ENCODE results near the gene LYSMD2. TPM values are rescaled to one million over a fixed set of nuclear protein-coding genes. Genes with fewer than 3 reads are reported as not detected.

Gene LYSMD2
- total RNA-seq, 2 experiments from 2014 or later: 24.1 to 27.3 TPM

GRCh38 chr15:51765751-51766150 is 28.3 kb upstream of the LYSMD2 start:
- H3K4me1 Mint-ChIP-seq: peaks cover 8% of the 10 kb centered on the region
- no peak overlapping the region for H3K27ac Mint-ChIP-seq
- DNase-seq: no peak
- peaks cover 1% of the 10 kb centered on the region for H3K9me3 Mint-ChIP-seq
- POLR2A ChIA-PET: no interaction called here
- H3K36me3 Mint-ChIP-seq: peaks cover 24% of the 10 kb centered on the region
- no peak for ATAC-seq (ENCODE audit: low read depth)
- no peak overlapping the region for H3K4me3 Mint-ChIP-seq
- no peaks in the 10 kb centered on the region for H3K27me3 Mint-ChIP-seq

DNA sequence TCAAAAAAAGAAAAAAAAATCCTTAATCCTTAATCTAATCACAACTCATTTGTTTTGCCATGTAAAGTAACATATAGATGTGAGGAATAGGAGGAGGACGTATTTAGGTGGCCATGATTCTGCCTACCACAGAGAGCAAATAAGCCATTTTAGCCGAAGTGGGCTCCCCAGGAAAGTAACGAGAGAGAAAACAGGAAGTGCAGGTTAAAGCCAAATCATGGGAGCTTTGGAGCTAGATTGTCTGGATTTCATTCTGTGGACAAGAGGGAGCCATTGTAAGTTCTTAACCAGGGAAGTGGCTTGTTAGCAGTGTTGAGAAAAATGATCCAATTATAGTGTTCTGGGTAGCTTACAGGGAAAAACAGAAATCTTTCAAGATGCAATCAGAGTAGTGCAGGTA is 23.4 kb upstream of the LYSMD2 start:
- Mint-ChIP-seq H3K9me3 (no peaks in the 10 kb centered on the region), H3K4me3 (no peak overlapping the region), H3K36me3 (peaks cover 7% of the 10 kb centered on the region), H3K27ac (no peak overlapping the region), H3K27me3 (no peaks in the 10 kb centered on the region), H3K4me1 (peaks cover under 1% of the 10 kb centered on the region)
- DNase-seq (no peak), ATAC-seq (ENCODE audit: low read depth) (no peak)
- POLR2A ChIA-PET: no interaction called here

- H3K4me1 Mint-ChIP-seq: peaks cover 11% of the 10 kb centered on the region
- no peaks in the 10 kb centered on the region for H3K27me3 Mint-ChIP-seq
- POLR2A ChIA-PET: no interaction called here
- DNase-seq (no peak), ATAC-seq (ENCODE audit: low read depth) (no peak)
- H3K36me3 Mint-ChIP-seq: peaks cover 10% of the 10 kb centered on the region
- H3K9me3 Mint-ChIP-seq: no peaks in the 10 kb centered on the region
- no peak overlapping the region for H3K4me3 Mint-ChIP-seq
- H3K27ac Mint-ChIP-seq: no peak overlapping the region
These were observed 22.2 kb upstream of the LYSMD2 start for GRCh38 chr15:51759557-51760070.

DNA sequence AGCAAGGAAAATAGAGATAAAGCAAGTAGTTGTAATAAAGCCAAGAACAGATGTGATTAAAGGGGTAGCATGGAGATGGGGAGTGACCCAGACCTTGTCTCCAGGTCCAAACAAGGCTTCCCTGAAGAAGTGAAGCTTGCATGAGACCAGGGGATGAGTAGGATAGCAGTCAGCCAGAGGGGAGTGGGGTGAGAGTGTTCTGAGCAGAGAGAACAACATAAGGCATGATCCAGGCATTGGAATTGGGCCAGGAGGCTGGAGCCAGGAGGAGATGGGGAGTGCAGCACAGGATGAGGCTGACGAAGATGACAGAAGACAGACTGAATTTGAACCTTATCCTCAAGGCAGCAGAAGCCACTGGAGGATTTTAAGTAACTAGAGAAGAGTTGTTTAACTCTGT is 21.2 kb upstream of the LYSMD2 start:
- DNase-seq (no peak), ATAC-seq (ENCODE audit: low read depth) (no peak)
- Mint-ChIP-seq H3K36me3 (peaks cover 13% of the 10 kb centered on the region), H3K4me1 (peaks cover 19% of the 10 kb centered on the region), H3K27me3 (peaks cover under 1% of the 10 kb centered on the region), H3K9me3 (peaks cover 4% of the 10 kb centered on the region), H3K27ac (no peak overlapping the region), H3K4me3 (no peak overlapping the region)
- POLR2A ChIA-PET: no interaction called here

DNA sequence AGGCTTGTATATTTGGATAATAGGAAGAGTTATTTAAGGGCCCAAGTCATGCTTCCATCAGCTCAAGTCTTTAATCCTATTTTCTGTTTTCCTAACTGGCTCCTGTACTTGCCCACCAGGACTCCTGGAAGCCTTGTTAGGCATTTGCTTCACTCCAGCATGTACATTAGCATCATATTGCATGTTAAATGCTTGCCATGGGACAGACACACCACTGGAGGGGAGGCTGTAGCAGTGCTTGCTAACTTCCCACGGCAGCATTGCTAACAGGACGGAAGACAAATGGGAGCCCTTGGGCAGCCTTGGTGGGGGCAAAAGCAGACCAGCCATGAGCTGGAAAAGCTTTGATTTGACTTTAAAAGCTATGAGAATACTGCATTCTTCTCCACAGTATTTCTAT is 20.0 kb upstream of the LYSMD2 start:
- peaks cover 4% of the 10 kb centered on the region for H3K9me3 Mint-ChIP-seq
- peaks cover 15% of the 10 kb centered on the region for H3K36me3 Mint-ChIP-seq
- POLR2A ChIA-PET: interaction anchor here (0.9 kb wide), 1 partner anchor 20 kb away, joined by 6 read pairs; the partner anchor contains the start of gene LYSMD2
- no peak overlapping the region for H3K27ac Mint-ChIP-seq
- H3K4me1 Mint-ChIP-seq: peaks cover 26% of the 10 kb centered on the region
- ATAC-seq (ENCODE audit: low read depth) (no peak), DNase-seq (no peak)
- peaks cover 5% of the 10 kb centered on the region for H3K27me3 Mint-ChIP-seq
- H3K4me3 Mint-ChIP-seq: no peak overlapping the region

- peaks cover 15% of the 10 kb centered on the region for H3K36me3 Mint-ChIP-seq
- POLR2A ChIA-PET: no interaction called here
- DNase-seq (no peak), ATAC-seq (ENCODE audit: low read depth) (no peak)
- no peak overlapping the region for H3K27ac Mint-ChIP-seq
- H3K4me1 Mint-ChIP-seq: peaks cover 30% of the 10 kb centered on the region
- H3K27me3 Mint-ChIP-seq: peaks cover 5% of the 10 kb centered on the region
- no peak overlapping the region for H3K4me3 Mint-ChIP-seq
- H3K9me3 Mint-ChIP-seq: peaks cover 4% of the 10 kb centered on the region
These were observed 19.0 kb upstream of the LYSMD2 start for GRCh38 chr15:51756482-51756881.

- ATAC-seq (ENCODE audit: low read depth) (no peak), DNase-seq (no peak)
- Mint-ChIP-seq H3K9me3 (peaks cover 4% of the 10 kb centered on the region), H3K27me3 (peaks cover 5% of the 10 kb centered on the region), H3K27ac (no peak overlapping the region), H3K4me3 (no peak overlapping the region), H3K36me3 (peaks cover 15% of the 10 kb centered on the region), H3K4me1 (peaks cover 32% of the 10 kb centered on the region)
- POLR2A ChIA-PET: no interaction called here
These were observed 18.3 kb upstream of the LYSMD2 start for GRCh38 chr15:51755790-51756189.

GRCh38 chr15:51754267-51754666 is 16.8 kb upstream of the LYSMD2 start:
- POLR2A ChIA-PET: interaction anchor here (0.6 kb wide), 1 partner anchor 175 kb away, joined by 3 read pairs; no protein-coding TSS in a partner anchor
- Mint-ChIP-seq H3K27ac (no peak overlapping the region), H3K9me3 (peaks cover 4% of the 10 kb centered on the region), H3K4me3 (no peak overlapping the region), H3K27me3 (peaks cover 8% of the 10 kb centered on the region), H3K36me3 (peaks cover 12% of the 10 kb centered on the region), H3K4me1 (peaks cover 36% of the 10 kb centered on the region)
- ATAC-seq (ENCODE audit: low read depth) (no peak), DNase-seq (no peak)

DNA sequence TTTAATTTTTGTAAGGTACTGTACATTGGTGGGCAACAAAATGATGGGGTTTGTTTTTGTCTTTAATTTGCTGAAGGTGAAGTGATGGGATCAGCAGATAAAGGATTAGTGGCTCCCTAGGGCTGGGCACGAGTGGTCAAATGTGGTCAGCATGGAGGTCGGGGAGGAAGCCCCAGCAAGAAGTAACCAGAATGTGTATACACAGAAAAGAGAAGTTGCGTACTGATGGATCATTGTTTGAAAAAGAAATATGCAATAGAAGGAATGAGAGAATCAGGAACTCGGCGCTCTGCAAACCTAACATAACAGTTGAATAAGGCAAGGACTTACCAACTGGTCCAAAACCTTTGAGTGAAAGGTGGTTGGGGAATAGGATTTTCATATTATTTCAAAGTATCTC is 15.4 kb upstream of the LYSMD2 start:
- POLR2A ChIA-PET: interaction anchor here (3.0 kb wide), 1 partner anchor 15 kb away, joined by 21 read pairs; the partner anchor contains the start of gene LYSMD2
- Mint-ChIP-seq H3K27ac (no peak overlapping the region), H3K4me1 (peaks cover 38% of the 10 kb centered on the region), H3K27me3 (peaks cover 8% of the 10 kb centered on the region), H3K4me3 (peak overlapping the region; percentile 83), H3K36me3 (peaks cover 10% of the 10 kb centered on the region), H3K9me3 (peaks cover 4% of the 10 kb centered on the region)
- no peak for DNase-seq
- no peak for ATAC-seq (ENCODE audit: low read depth)

- H3K36me3 Mint-ChIP-seq: peaks cover 10% of the 10 kb centered on the region
- peaks cover 8% of the 10 kb centered on the region for H3K27me3 Mint-ChIP-seq
- peaks cover 4% of the 10 kb centered on the region for H3K9me3 Mint-ChIP-seq
- ATAC-seq (ENCODE audit: low read depth) (peak; percentile 55), DNase-seq (no peak)
- peak overlapping the region; percentile 91 for H3K4me3 Mint-ChIP-seq
- peaks cover 38% of the 10 kb centered on the region for H3K4me1 Mint-ChIP-seq
- peak overlapping the region; percentile 51 for H3K27ac Mint-ChIP-seq
- POLR2A ChIA-PET: interaction anchor here (3.0 kb wide), 1 partner anchor 14 kb away, joined by 21 read pairs; the partner anchor contains the start of gene LYSMD2
These were observed 14.5 kb upstream of the LYSMD2 start for GRCh38 chr15:51751697-51752683.

- peak; percentile 92 for ATAC-seq (ENCODE audit: low read depth)
- peaks cover 10% of the 10 kb centered on the region for H3K36me3 Mint-ChIP-seq
- peak within 1 kb of the TSS; percentile 91 for H3K4me3 Mint-ChIP-seq
- peak within 1 kb of the TSS; percentile 51 for H3K27ac Mint-ChIP-seq
- peaks cover 38% of the 10 kb centered on the region for H3K4me1 Mint-ChIP-seq
- POLR2A ChIA-PET: interaction anchor here (3.0 kb wide), 1 partner anchor 13 kb away, joined by 21 read pairs; the partner anchor contains the start of gene LYSMD2
- H3K27me3 Mint-ChIP-seq: peaks cover 8% of the 10 kb centered on the region
- peak; percentile 78 for DNase-seq
- peaks cover 4% of the 10 kb centered on the region for H3K9me3 Mint-ChIP-seq
These were observed 13.6 kb upstream of the LYSMD2 start, which contains the start of gene TMOD2 for GRCh38 chr15:51750792-51751696. Gene TMOD2, plus strand, starts transcription at chr15:51751597. Its CDS starts 14,845 bp downstream, at chr15:51766442.

DNA sequence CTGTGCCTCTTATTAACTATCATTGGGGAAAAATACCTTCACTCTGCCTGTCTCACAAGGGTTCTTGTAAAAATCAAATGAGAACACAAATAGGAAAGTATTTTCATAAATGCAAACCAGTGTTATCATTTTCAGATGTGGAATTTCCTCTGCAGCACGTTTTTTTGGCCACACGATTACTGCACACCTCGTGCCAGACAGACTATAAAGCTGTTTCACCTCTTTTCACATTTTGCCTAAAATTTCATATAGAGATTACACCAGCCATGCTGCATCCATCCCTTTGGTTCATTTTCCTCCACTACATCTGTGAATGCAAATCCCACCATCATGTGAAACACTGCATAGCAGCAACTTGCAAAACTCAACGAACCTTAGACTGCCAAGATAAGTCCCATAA is 12.7 kb upstream of the LYSMD2 start:
- Mint-ChIP-seq H3K4me1 (peaks cover 32% of the 10 kb centered on the region), H3K27me3 (peaks cover 8% of the 10 kb centered on the region)

GRCh38 chr15:51749307-51749706 is 11.9 kb upstream of the LYSMD2 start:
- POLR2A ChIA-PET: no interaction called here
- H3K36me3 Mint-ChIP-seq: peaks cover 7% of the 10 kb centered on the region
- H3K4me1 Mint-ChIP-seq: peaks cover 24% of the 10 kb centered on the region
- no peak overlapping the region for H3K4me3 Mint-ChIP-seq
- H3K27ac Mint-ChIP-seq: no peak overlapping the region
- peaks cover 10% of the 10 kb centered on the region for H3K27me3 Mint-ChIP-seq
- H3K9me3 Mint-ChIP-seq: peaks cover 4% of the 10 kb centered on the region
- no peak for ATAC-seq (ENCODE audit: low read depth)
- no peak for DNase-seq

More for the DNA sequence above, 12.7 kb upstream of the LYSMD2 start:
- peak overlapping the region; percentile 35 for H3K4me3 Mint-ChIP-seq
- POLR2A ChIA-PET: interaction anchor here (3.0 kb wide), 1 partner anchor 13 kb away, joined by 21 read pairs; the partner anchor contains the start of gene LYSMD2
- H3K9me3 Mint-ChIP-seq: peaks cover 4% of the 10 kb centered on the region
- no peak for DNase-seq
- H3K36me3 Mint-ChIP-seq: peaks cover 7% of the 10 kb centered on the region
- H3K27ac Mint-ChIP-seq: no peak overlapping the region
- ATAC-seq (ENCODE audit: low read depth): no peak
